Activated CD4-positive, alpha-beta T cell treated with anti-CD3 and anti-CD28 coated beads, Interleukin-2, amount 50 U/mL, for 16 hours (primary cell): ENCODE results near the gene MFSD12.

Source experiments
- DNase-seq: peaks from one replicate; pipeline ENCODE4 v3.0.0-alpha.2; 2020

Gene MFSD12

GRCh38 chr19:3555653-3556422 is 1.5 kb downstream of the MFSD12 start:
- DNase-seq: no peak

GRCh38 chr19:3554254-3555083 is 2.9 kb downstream of the MFSD12 start:
- DNase-seq: peak; percentile 48

- DNase-seq: no peak
These were observed 5.6 kb downstream of the MFSD12 start for GRCh38 chr19:3551792-3552095.

- no peak for DNase-seq
These were observed 6.2 kb downstream of the MFSD12 start for GRCh38 chr19:3550947-3551791.

- no peak for DNase-seq
These were observed 7.6 kb downstream of the MFSD12 start for GRCh38 chr19:3549816-3550215.

GRCh38 chr19:3548606-3549005 is 8.8 kb downstream of the MFSD12 start:
- no peak for DNase-seq

- no peak for DNase-seq
These were observed 9.6 kb downstream of the MFSD12 start for GRCh38 chr19:3547767-3548282.

- DNase-seq: peak; percentile 42
These were observed 10.1 kb downstream of the MFSD12 start for GRCh38 chr19:3547301-3547731.

GRCh38 chr19:3546119-3546518 is 11.3 kb downstream of the MFSD12 start:
- no peak for DNase-seq

GRCh38 chr19:3545669-3546034 is 11.7 kb downstream of the MFSD12 start:
- DNase-seq: no peak

GRCh38 chr19:3544742-3545668 is 12.4 kb downstream of the MFSD12 start:
- DNase-seq: peak; percentile 77

- no peak for DNase-seq
These were observed 13.4 kb downstream of the MFSD12 start for GRCh38 chr19:3544058-3544376.

- no peak for DNase-seq
These were observed 14.0 kb downstream of the MFSD12 start for GRCh38 chr19:3543150-3544057.

- no peak for DNase-seq
These were observed 17.6 kb downstream of the MFSD12 start for GRCh38 chr19:3539756-3540118.

- no peak for DNase-seq
These were observed 18.2 kb downstream of the MFSD12 start, which contains the start of gene TEKTIP1 for GRCh38 chr19:3538965-3539755. Gene TEKTIP1, plus strand, starts transcription at chr19:3539174. Its CDS starts 4 bp downstream, at chr19:3539178.

- DNase-seq: no peak
These were observed 19.0 kb downstream of the MFSD12 start for GRCh38 chr19:3538258-3538929.

GRCh38 chr19:3537438-3538240 is 19.7 kb downstream of the MFSD12 start:
- DNase-seq: no peak

- no peak for DNase-seq
These were observed 20.3 kb downstream of the MFSD12 start for GRCh38 chr19:3537101-3537437.
